Nephron (organoid): ENCODE measurements around the gene SCNM1.
A peak's percentile ranks its signal among the peaks of the same experiment; 100 is the strongest.
"Not testable (repeated sequence)": the region's sequence is repeated elsewhere in the genome, so short reads cannot be mapped to it uniquely, and the experiment has no call there.

Source experiments
- H3K27ac Mint-ChIP-seq, 3 experiments: 2 replicates each; pipeline ENCODE4 v1.8.0; 2020; ENCODE audit warnings: mixed read lengths in 3 of 3, mild to moderate bottlenecking in 2 of 3, moderate library complexity in 1 of 3
- H3K27me3 Mint-ChIP-seq: 2 replicates; pipeline ENCODE4 v1.8.0; 2021; ENCODE audit warnings: low read depth, mild to moderate bottlenecking, moderate library complexity, mixed read lengths
- H3K36me3 Mint-ChIP-seq: 2 replicates; pipeline ENCODE4 v1.8.0; 2020; ENCODE audit warnings: low read depth, mixed read lengths
- H3K4me1 Mint-ChIP-seq: 2 replicates; pipeline ENCODE4 v1.8.0; 2020; ENCODE audit warnings: mixed read lengths
- H3K4me3 Mint-ChIP-seq, 3 experiments: 2 replicates each; pipeline ENCODE4 v1.8.0; 2020; ENCODE audit warnings: mild to moderate bottlenecking in 3 of 3, mixed read lengths in 3 of 3, moderate library complexity in 2 of 3
- H3K9me3 Mint-ChIP-seq: 2 replicates; pipeline ENCODE4 v1.8.0; 2020; ENCODE audit warnings: mixed read lengths
- CTCF ChIP-seq, 3 experiments: fragments of 200-600 bp; sonication (generic); IDR thresholded peaks; one replicate each; pipeline ENCODE4 v1.5.0; 2021; ENCODE audit warnings: antibody characterized with exemption in 3 of 3; ENCODE audit not compliant: unreplicated experiment in 3 of 3

SCNM1 gene

GRCh38 chr1:151176514-151177045, 10.6 kb downstream of the SCNM1 start:
- no peaks in the 10 kb centered on the region for H3K27me3 Mint-ChIP-seq
- no peaks in the 10 kb centered on the region for H3K9me3 Mint-ChIP-seq
- H3K27ac Mint-ChIP-seq, result no peak overlapping the region
- H3K4me1 Mint-ChIP-seq, result peaks cover 10% of the 10 kb centered on the region
- H3K4me3 Mint-ChIP-seq, result no peak overlapping the region
- peaks cover 72% of the 10 kb centered on the region for H3K36me3 Mint-ChIP-seq
- TF ChIP-seq CTCF (IDR thresholded peaks at IDR 0.05; ENCODE audit: unreplicated experiment in 3 of 3), result no peak

- Mint-ChIP-seq H3K27ac (no peak overlapping the region), H3K4me3 (no peak overlapping the region), H3K4me1 (peaks cover 17% of the 10 kb centered on the region), H3K9me3 (no peaks in the 10 kb centered on the region), H3K27me3 (no peaks in the 10 kb centered on the region), H3K36me3 (peaks cover 67% of the 10 kb centered on the region)
- no peak for TF ChIP-seq CTCF (IDR thresholded peaks at IDR 0.05; ENCODE audit: unreplicated experiment in 3 of 3)
Measured at GRCh38 chr1:151184211-151184610, 18.3 kb downstream of the SCNM1 start.

GRCh38 chr1:151187205-151187604, 21.3 kb downstream of the SCNM1 start:
- Mint-ChIP-seq H3K27me3 (peaks cover 3% of the 10 kb centered on the region), H3K27ac (no peak overlapping the region), H3K4me3 (peak overlapping the region in 2 of 3 experiments; percentile 30 to 45), H3K4me1 (peaks cover 17% of the 10 kb centered on the region), H3K9me3 (no peaks in the 10 kb centered on the region), H3K36me3 (peaks cover 43% of the 10 kb centered on the region)
- no peak for TF ChIP-seq CTCF (IDR thresholded peaks at IDR 0.05; ENCODE audit: unreplicated experiment in 3 of 3)

GRCh38 chr1:151188667-151189066, 22.7 kb downstream of the SCNM1 start:
- H3K36me3 Mint-ChIP-seq, result peaks cover 31% of the 10 kb centered on the region
- peak overlapping the region; percentile 96 to 100 (median 98) for H3K4me3 Mint-ChIP-seq
- not testable (repeated sequence) for H3K27me3 Mint-ChIP-seq, H3K9me3 Mint-ChIP-seq
- H3K4me1 Mint-ChIP-seq, result peaks cover 17% of the 10 kb centered on the region
- peak overlapping the region; percentile 24 to 99 (median 95) for H3K27ac Mint-ChIP-seq

GRCh38 chr1:151189637-151190445, 23.9 kb downstream of the SCNM1 start, which contains the start of gene VPS72:
Gene VPS72 (minus strand): TSS chr1:151190197. CDS start chr1:151190121, 76 bp downstream.
- Mint-ChIP-seq H3K4me1 (peaks cover 17% of the 10 kb centered on the region), H3K27me3 (peaks cover 7% of the 10 kb centered on the region), H3K27ac (peak within 1 kb of the TSS; percentile 95 to 99 (median 99)), H3K4me3 (peak within 1 kb of the TSS; percentile 96 to 100 (median 98)), H3K9me3 (no peaks in the 10 kb centered on the region), H3K36me3 (peaks cover 19% of the 10 kb centered on the region)
- TF ChIP-seq CTCF (IDR thresholded peaks at IDR 0.05; ENCODE audit: unreplicated experiment in 3 of 3), result no peak

GRCh38 chr1:151192047-151192446, 26.1 kb downstream of the SCNM1 start:
- Mint-ChIP-seq H3K4me3 (peak overlapping the region in 2 of 3 experiments; percentile 43 to 45), H3K36me3 (peaks cover 2% of the 10 kb centered on the region), H3K9me3 (no peaks in the 10 kb centered on the region), H3K4me1 (peaks cover 22% of the 10 kb centered on the region), H3K27me3 (peaks cover 7% of the 10 kb centered on the region), H3K27ac (no peak overlapping the region)
- TF ChIP-seq CTCF (IDR thresholded peaks at IDR 0.05; ENCODE audit: unreplicated experiment in 3 of 3), result no peak
